Measurements from ENCODE around the gene CCN2.
"Not testable (repeated sequence)": the region's sequence is repeated elsewhere in the genome, so short reads cannot be mapped to it uniquely, and the experiment has no call there.

The CCN2 gene

GRCh38 chr6:131937703-131938631 lies 13.2 kb downstream of the CCN2 start:
- DNase-seq (ENCODE audit: low read depth in 3 of 3), result no peak

DNA sequence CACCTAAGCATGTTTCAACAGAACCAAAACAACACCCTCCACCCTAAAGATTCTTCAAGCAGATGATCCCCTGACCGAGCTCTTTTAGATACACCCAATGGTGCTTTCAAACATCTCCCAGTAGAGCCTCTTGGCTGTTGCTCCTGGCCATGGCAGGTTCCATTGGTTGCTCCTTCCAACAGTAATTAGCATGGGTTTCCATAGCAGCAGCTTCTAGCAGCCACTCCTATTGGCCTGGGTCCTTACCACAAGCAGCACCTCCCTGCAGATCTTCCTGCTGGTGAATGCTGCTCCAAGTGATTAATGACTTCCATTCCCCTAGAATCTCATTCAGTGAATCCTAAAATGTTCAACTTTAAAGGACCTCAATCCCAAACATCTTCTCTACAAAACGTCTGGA lies 13.9 kb downstream of the CCN2 start:
- DNase-seq (ENCODE audit: low read depth in 3 of 3), result no peak

DNA sequence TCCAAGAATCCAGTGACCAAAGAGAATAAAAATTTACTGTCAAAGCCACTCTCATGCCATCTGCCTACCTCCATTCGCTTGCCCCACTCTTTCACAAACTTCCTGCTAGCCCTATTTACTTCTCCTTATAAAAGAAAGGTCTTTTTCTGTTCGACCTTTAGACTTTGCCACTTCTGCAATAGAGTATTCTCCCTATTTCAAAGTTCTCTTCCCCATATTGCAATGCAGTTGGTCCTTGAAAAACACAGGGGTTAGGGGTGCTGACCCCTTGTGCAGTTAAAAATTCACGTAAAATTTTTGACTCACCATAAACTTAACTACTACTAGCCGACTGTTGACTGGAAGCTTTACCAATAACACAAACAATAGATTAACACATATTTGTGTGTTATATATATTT lies 15.0 kb downstream of the CCN2 start:
- DNase-seq (ENCODE audit: low read depth in 3 of 3), result no peak

DNA sequence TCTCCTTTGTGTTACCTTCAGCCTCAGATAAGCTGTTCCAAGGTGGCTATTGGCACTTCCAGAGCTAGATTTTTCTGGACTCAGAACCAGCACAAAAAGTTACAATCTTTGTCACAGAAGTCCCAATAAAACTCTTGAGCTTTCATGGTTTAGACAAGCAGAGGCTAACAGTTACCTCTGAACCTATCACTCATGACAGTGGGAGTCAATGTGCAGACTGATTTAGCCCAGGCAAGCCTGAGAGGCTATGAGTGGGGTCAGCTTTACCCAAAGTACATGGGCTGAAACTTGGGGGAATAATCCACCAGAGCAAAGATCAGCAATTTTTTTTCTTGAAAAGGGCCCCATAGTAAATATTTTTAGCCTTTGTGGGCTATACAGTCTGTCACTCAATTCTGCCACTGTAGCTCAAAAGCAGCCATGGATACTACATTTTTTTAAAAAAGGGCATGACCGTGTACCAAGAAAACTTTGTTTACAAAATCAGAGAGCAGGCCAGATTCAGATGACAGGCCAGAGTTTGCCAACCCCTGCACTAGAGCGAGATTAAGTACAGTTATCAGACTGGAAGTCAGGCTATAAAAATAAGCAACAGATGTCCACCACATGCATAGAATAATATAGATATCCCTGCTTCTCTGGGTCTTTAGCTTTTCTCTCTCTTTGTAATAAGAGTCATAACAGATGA lies 20.0 kb downstream of the CCN2 start:
- DNase-seq (ENCODE audit: low read depth in 3 of 3), result no peak

GRCh38 chr6:131929976-131930375 lies 21.2 kb downstream of the CCN2 start:
- DNase-seq (ENCODE audit: low read depth in 3 of 3), result no peak

DNA sequence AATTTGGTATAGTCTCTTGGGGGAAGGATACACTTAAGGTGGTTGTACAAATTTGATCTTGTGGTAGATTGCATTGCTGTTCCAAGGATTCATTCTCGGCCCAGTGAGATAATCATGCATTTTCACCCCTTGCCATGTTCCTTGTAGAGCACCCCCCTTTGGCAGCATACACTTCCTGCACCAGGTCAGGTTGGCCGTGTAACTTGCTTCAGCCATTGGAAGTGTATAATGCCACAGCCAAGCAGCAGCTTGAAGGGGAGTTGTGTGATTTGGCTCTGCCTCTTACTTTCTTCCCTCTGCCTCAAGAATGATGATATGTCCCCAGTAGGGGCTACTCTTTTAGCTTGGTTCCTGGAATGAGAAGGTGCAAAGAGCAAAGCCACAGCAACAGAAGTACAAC lies 21.9 kb downstream of the CCN2 start:
- no peak for DNase-seq (ENCODE audit: low read depth in 3 of 3)

- DNase-seq (ENCODE audit: low read depth in 3 of 3), result no peak
These were observed 26.2 kb downstream of the CCN2 start for GRCh38 chr6:131924881-131925474.

DNA sequence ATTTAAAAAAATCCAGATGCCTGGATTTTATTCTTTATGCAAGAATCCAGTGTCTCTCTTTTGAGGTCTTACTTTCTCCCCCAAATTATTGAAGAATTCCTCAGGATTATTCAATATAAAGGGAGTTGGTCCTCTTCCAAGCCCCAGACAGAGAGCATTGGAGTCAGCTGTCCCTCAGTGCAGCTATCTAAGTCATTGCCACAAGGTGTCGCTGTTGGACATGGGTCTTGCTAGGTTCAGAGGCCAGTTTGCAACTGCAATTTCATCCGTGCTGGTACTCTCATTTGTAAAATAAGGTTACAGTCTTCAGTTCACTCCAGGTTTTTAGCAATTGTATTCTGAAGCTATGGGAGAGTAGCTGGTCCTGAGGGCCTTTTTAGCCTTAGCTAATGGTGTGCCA lies 27.8 kb downstream of the CCN2 start:
- DNase-seq (ENCODE audit: low read depth in 3 of 3), result no peak

- no peak for DNase-seq (ENCODE audit: low read depth in 3 of 3)
These were observed 30.5 kb downstream of the CCN2 start for GRCh38 chr6:131920656-131921055.

GRCh38 chr6:131918650-131919355 lies 32.4 kb downstream of the CCN2 start:
- no peak for DNase-seq (ENCODE audit: low read depth in 3 of 3)

GRCh38 chr6:131917763-131918649 lies 33.2 kb downstream of the CCN2 start:
- no peak for DNase-seq (ENCODE audit: low read depth in 3 of 3)

GRCh38 chr6:131917318-131917717 lies 33.9 kb downstream of the CCN2 start:
- no peak for DNase-seq (ENCODE audit: low read depth in 3 of 3)

DNA sequence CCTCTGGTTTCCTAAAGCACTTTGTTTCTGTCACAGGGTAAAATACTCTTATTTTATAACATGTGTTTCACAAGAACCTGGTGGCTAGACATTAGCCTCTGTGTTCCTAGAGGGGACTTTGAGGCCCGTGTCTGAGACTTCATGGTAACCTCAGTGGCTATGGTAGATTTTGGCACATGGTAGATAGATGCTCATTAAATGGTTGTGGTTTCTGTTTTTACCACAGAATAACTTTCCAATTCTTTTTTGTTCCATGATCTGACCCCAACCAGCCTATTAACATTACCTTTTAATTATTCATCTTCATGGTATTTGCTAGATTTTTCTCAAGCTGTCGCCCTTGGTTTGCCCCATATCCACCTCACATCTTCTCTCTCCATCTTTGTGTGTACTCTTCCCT lies 34.3 kb downstream of the CCN2 start:
- no peak for DNase-seq (ENCODE audit: low read depth in 3 of 3)

GRCh38 chr6:131916091-131916796 lies 34.9 kb downstream of the CCN2 start:
- DNase-seq (ENCODE audit: low read depth in 3 of 3), result not testable (repeated sequence)

DNA sequence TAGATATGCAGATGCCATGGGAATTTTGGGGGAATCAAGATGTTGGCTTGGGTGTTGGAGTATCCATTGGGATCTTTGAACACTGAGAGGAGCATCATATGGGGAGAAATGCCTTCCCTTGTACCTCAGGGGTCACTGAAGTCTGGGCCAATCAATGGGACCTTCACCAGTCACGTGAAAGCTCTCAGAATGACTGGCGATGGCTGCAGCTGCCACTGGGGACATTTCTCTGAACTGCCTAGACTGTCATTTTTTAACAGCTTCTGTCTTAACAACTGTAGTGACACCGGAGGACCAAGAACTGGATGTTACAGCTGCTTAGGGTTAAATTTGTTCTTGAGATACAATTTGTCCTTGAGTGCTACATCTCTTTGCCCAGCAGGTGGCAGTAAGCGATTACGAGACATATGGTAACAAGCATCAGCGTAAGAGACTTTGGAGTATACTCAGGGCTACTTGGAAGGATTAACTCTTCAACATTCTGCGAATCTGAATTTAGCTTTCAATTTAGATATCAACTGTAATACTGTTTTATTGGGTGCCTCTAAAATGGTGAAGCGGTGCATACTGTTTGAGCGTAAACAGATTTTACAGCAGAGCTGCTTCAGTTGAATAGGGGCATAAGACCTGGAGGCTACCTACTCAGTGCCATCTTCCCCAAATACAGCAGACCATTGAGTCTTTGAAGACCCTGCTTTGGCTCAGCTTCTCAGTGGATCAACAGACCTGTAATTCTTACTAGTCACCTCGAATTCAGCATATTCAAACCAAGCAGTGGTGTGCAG lies 36.0 kb downstream of the CCN2 start:
- DNase-seq (ENCODE audit: low read depth in 3 of 3), result peak in 1 of 3 experiments; percentile 7

DNA sequence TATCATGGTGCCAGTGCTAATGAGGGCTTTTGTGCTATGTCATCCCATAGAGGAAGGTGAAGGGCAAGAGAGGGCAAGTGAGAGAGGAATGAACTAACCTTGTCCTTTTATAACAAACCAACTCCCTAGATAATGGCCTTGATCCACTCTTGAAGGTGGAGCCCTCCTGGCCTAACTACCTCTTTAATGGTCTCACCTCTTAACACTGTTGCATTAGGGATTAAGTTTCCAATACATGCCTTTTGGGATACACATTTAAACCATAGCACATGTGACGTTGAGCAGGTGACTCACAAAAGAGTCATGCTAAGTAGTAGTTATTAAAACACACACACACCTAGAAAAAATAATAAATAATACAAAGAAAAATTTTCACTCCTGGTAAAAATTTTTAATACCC lies 36.9 kb downstream of the CCN2 start:
- DNase-seq (ENCODE audit: low read depth in 3 of 3), result no peak

GRCh38 chr6:131911951-131912350 lies 39.2 kb downstream of the CCN2 start:
- no peak for DNase-seq (ENCODE audit: low read depth in 3 of 3)

GRCh38 chr6:131910956-131911355 lies 40.2 kb downstream of the CCN2 start:
- no peak for DNase-seq (ENCODE audit: low read depth in 3 of 3)

GRCh38 chr6:131910219-131910589 lies 41.0 kb downstream of the CCN2 start:
- DNase-seq (ENCODE audit: low read depth in 3 of 3), result no peak
